ENCODE data around the gene PHF2.

The PHF2 gene

GRCh38 chr9:93713716-93714115 lies 137.3 kb downstream of the PHF2 start:
- peak; percentile 7 for DNase-seq

- DNase-seq, result no peak
These were observed 145.1 kb downstream of the PHF2 start for GRCh38 chr9:93721417-93721965.

- DNase-seq, result no peak
These were observed 148.5 kb downstream of the PHF2 start for GRCh38 chr9:93724852-93725251.

- DNase-seq, result no peak
These were observed 149.0 kb downstream of the PHF2 start for GRCh38 chr9:93725382-93725781.

- DNase-seq, result no peak
These were observed 149.8 kb downstream of the PHF2 start for GRCh38 chr9:93726147-93726546.

Data from activated CD4-positive, alpha-beta T cell treated with anti-CD3 and anti-CD28 coated beads, Interleukin-2, Interleukin-6, amounts not matched to agents 100 ng/mL and 50 ng/mL, durations not matched to agents 16 hours and 8 hours (primary cell).